Endothelial cell (in vitro differentiated cells): Measurements from ENCODE around the gene RPL12. TPM values are rescaled to one million over a fixed set of nuclear protein-coding genes. Genes with fewer than 3 reads are reported as not detected.

Source experiments
- DNase-seq: peaks from one replicate; pipeline ENCODE4 v3.0.0; 2021; ENCODE audit warnings: low spot score
- H3K27ac Mint-ChIP-seq: one replicate; pipeline ENCODE4 v1.8.0; 2021; ENCODE audit warnings: mixed read lengths, inconsistent platforms; ENCODE audit not compliant: unreplicated experiment
- H3K27me3 Mint-ChIP-seq: one replicate; pipeline ENCODE4 v1.8.0; 2021; ENCODE audit warnings: mild to moderate bottlenecking, moderate library complexity, mixed read lengths, inconsistent platforms; ENCODE audit not compliant: unreplicated experiment
- H3K36me3 Mint-ChIP-seq: one replicate; pipeline ENCODE4 v1.8.0; 2021; ENCODE audit warnings: mild to moderate bottlenecking, low read depth, mixed read lengths, inconsistent platforms; ENCODE audit not compliant: unreplicated experiment
- H3K4me1 Mint-ChIP-seq: one replicate; pipeline ENCODE4 v1.8.0; 2021; ENCODE audit warnings: mild to moderate bottlenecking, mixed read lengths, inconsistent platforms; ENCODE audit not compliant: unreplicated experiment
- H3K4me3 Mint-ChIP-seq: one replicate; pipeline ENCODE4 v1.8.0; 2021; ENCODE audit warnings: mild to moderate bottlenecking, mixed read lengths, inconsistent platforms; ENCODE audit not compliant: unreplicated experiment
- H3K9me3 Mint-ChIP-seq: one replicate; pipeline ENCODE4 v1.8.0; 2021; ENCODE audit warnings: mixed read lengths, inconsistent platforms; ENCODE audit not compliant: unreplicated experiment
- CTCF ChIP-seq: fragments of 200-600 bp; sonication (generic); IDR thresholded peaks from one replicate; pipeline ENCODE4 v1.5.0; 2021; ENCODE audit warnings: antibody characterized with exemption; ENCODE audit not compliant: unreplicated experiment
- long read RNA-seq: library from polyadenylated mRNA; unstranded; transcript quantifications from one replicate; pipeline ENCODE4 v2.0.0, GENCODE V29; 2020; ENCODE audit not compliant: unreplicated experiment
- total RNA-seq: library from RNA; stranded (reverse); fragmentation: NEBNext Ultra II Directional; extraction: Animal tissue kit (Norgen Biotek cat#: 25700); gene quantifications from one replicate; pipeline ENCODE4 v1.2.1, GENCODE V29; 2021; ENCODE audit not compliant: unreplicated experiment

RPL12 gene
- 1,208 TPM for total RNA-seq
- long read RNA-seq, transcript RPL12-201 (7 exons, 633 nt), result major isoform, 1,169 of 1,221 reads
- long read RNA-seq, partial matches to known transcripts, result 32 of 1,221 reads
- long read RNA-seq, other reads (novel, unspliced or antisense), result 16 of 1,221 reads

DNA sequence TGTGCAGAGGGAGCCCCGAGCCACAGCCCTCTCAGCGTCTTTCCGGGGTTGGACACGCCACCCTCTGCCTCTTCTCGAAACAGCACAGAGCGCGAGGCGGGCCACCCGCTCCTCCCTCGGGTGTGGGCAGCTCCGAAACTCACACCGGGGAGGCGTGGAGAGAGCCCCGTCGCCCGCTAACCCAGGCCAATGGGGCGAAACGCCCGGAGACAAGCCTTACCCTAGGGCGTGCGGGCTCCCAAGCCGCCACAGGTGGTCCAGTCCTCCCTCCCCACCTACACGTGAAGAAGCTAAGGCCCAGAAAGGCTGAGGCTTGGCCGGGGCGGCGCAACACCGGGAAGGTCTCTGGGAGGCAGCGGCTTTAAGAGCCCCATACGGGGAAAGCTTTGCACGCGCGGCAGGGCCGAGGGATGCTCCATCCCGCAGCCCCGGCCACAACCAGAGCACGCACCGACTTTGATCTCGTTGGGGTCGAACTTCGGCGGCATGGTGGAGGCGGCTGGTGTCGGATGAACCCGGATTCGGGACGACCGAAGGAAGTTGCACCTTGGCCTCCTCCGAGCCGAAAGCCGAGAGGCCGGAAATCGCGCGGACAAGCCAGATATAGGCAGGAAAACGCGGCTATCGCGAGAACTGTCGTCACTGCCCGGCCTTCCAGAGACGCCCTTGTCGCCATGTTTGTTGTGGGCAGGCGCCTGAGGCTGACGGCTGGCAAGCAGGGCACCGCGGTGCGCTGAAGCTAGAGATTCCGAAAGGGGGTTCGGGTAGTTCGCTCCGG is at the start of gene RPL12, which contains the start of gene LRSAM1:
Gene RPL12 (minus strand): TSS at position 577 of the 778 bp plus-strand sequence. CDS start 89 bp downstream, at position 488.
Gene LRSAM1 (plus strand): TSS at position 681 of the 778 bp plus-strand sequence. CDS start 3,018 bp downstream, outside the sequence.
- H3K4me3 Mint-ChIP-seq, result peak within 1 kb of the TSS; percentile 97

GRCh38 chr9:127500862-127501261 is 49.7 kb upstream of the RPL12 start:
- no peak overlapping the region for H3K27ac Mint-ChIP-seq
- peaks cover 7% of the 10 kb centered on the region for H3K36me3 Mint-ChIP-seq
- H3K4me3 Mint-ChIP-seq, result no peak overlapping the region
- no peak for TF ChIP-seq CTCF
- no peaks in the 10 kb centered on the region for H3K9me3 Mint-ChIP-seq
- H3K4me1 Mint-ChIP-seq, result peaks cover 5% of the 10 kb centered on the region
- no peak for DNase-seq
- peaks cover 3% of the 10 kb centered on the region for H3K27me3 Mint-ChIP-seq

More for the DNA sequence above, at the start of gene RPL12, which contains the start of gene LRSAM1:
- TF ChIP-seq CTCF, result no peak
- H3K36me3 Mint-ChIP-seq, result peaks cover 25% of the 10 kb centered on the region
- no peaks in the 10 kb centered on the region for H3K9me3 Mint-ChIP-seq
- DNase-seq, result peak; percentile 99
- H3K27me3 Mint-ChIP-seq, result peaks cover 13% of the 10 kb centered on the region
- peaks cover 32% of the 10 kb centered on the region for H3K4me1 Mint-ChIP-seq
- H3K27ac Mint-ChIP-seq, result peak within 1 kb of the TSS; percentile 93

GRCh38 chr9:127500399-127500798 is 49.2 kb upstream of the RPL12 start:
- no peak overlapping the region for H3K4me3 Mint-ChIP-seq
- H3K9me3 Mint-ChIP-seq, result no peaks in the 10 kb centered on the region
- no peak for DNase-seq
- no peak for TF ChIP-seq CTCF
- H3K36me3 Mint-ChIP-seq, result peaks cover 8% of the 10 kb centered on the region
- H3K27ac Mint-ChIP-seq, result no peak overlapping the region
- peaks cover 6% of the 10 kb centered on the region for H3K4me1 Mint-ChIP-seq
- H3K27me3 Mint-ChIP-seq, result peaks cover 5% of the 10 kb centered on the region

GRCh38 chr9:127498298-127498697 is 47.1 kb upstream of the RPL12 start:
- no peak for TF ChIP-seq CTCF
- Mint-ChIP-seq H3K9me3 (no peaks in the 10 kb centered on the region), H3K4me3 (no peak overlapping the region), H3K27ac (no peak overlapping the region), H3K4me1 (peaks cover 6% of the 10 kb centered on the region), H3K27me3 (peaks cover 2% of the 10 kb centered on the region), H3K36me3 (peaks cover 6% of the 10 kb centered on the region)
- no peak for DNase-seq
